ENCODE measurements around the gene EIF4A3.
"Not testable (repeated sequence)": the region's sequence is repeated elsewhere in the genome, so short reads cannot be mapped to it uniquely, and the experiment has no call there.

Gene EIF4A3

DNA sequence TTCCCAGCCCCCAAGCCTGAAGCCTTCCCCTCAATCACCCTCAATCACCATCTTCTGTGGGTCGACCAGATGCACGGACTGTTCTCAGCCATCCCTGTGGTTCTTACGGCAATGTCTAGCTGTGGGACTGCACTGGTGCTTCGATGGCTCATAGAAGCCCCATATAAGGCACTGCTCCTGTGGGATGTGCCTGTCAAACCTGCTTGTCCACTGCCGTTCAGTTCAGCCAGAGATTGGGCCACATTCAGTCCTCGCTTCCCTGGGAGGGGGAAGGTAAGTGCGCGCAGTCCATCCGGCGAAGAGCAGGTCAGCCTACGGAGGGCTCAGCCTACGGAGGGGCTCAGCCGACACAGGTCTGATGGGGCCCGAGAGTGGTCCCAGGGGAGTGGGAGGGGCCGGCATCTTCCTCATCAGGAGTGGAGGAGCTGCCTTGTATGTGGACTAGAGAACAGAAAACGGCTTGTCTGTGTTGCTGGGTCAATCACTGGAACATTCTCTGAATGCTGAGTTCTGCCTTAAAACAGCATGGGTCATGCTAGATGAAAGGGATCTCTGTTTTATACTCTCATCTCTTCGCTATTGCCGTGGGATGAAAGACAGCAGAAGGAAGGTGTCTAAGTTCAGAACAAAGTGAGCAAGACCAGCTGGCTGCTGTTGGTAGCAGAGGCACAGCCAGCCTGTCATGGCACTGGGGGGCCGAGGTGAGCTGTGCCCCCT is 23.0 kb upstream of the EIF4A3 start, which contains the start of gene CARD14:
Gene CARD14 (plus strand): TSS at position 247 of the 717 bp plus-strand sequence. CDS start 11,409 bp downstream, outside the sequence.
- DNase-seq = no peak

GRCh38 chr17:80169107-80169506 is 22.2 kb upstream of the EIF4A3 start:
- no peak for DNase-seq

- DNase-seq = no peak
These were observed 21.4 kb upstream of the EIF4A3 start for GRCh38 chr17:80168371-80168770.

DNA sequence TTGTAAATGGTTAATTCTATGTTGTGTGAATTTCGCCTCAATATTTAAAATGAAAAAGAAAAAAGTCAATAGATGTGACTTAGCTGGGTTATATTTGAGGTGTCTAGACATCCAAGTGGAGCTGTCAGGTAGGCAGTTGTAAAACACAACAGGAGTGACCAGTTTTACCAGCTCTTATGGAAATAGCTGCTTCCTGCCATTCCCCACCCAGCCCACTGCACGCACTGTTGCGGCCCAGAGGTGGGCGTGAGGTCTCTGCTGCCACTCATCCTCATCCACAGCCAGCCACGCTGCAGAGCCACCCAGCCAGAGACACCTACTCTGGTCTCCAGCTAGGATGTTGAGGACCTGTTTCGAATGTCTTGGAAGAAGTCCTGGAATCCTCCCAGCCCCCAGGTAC is 19.5 kb upstream of the EIF4A3 start:
- no peak for DNase-seq

DNA sequence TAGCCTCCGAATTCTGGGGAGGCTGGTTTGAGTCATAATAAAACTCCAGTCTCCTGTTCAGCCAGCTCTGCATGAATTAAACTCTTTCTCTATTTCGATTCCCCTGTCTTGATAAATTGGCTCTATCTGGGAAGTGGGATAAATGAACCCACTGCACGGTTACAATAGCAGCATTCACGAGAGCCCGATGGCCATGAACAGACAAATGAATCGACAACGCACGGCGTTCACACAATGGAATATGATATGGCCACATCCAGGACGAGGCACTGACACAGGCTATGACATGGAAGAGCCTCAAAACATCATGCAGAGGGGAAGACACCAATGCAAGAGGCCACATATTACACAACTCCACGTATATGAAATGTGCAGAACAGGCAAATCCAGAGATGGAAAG is 17.3 kb upstream of the EIF4A3 start:
- DNase-seq = no peak

GRCh38 chr17:80163336-80163735 is 16.4 kb upstream of the EIF4A3 start:
- no peak for DNase-seq

- DNase-seq = no peak
These were observed 13.6 kb upstream of the EIF4A3 start for GRCh38 chr17:80160536-80160935.

DNA sequence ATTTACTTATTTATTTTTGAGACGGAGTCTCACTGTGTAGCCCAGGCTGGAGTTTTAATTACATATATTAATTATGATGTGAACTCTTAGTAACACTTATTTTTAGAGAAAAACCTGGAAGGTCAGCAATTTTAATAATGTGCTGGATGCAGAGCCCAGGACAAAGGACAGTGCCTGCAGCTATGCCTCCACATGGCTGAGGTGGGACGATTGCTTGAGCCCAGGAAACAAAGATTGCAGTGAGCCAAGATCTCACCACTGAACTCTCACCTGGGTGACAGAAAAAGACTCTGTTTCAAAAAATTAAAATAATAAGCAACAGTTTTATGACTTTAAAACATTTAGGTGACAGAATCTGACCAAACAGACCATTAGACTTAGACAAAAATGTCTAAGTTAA is 11.9 kb upstream of the EIF4A3 start:
- DNase-seq = no peak

GRCh38 chr17:80155600-80155999 is 8.7 kb upstream of the EIF4A3 start:
- DNase-seq = not testable (repeated sequence)

DNA sequence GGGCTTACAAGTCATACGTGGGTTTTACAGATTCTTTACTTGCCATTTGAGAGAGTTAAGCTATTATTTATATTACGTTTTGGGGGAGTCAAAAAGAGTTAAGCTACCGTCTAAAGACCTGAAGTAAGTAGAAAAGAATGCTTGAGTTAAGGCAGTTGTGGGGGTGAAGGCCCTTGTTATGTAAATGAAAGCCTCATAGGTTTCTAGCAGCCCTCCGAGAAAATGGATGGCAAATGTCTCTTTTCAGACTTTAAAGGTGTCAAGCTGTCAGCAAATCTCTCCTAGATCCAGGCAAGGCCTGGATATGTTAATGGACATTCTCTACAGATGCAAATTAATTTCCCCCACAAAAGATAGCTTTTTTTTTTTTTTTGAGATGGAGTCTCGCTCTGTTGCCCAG is 7.2 kb upstream of the EIF4A3 start:
- DNase-seq = no peak

DNA sequence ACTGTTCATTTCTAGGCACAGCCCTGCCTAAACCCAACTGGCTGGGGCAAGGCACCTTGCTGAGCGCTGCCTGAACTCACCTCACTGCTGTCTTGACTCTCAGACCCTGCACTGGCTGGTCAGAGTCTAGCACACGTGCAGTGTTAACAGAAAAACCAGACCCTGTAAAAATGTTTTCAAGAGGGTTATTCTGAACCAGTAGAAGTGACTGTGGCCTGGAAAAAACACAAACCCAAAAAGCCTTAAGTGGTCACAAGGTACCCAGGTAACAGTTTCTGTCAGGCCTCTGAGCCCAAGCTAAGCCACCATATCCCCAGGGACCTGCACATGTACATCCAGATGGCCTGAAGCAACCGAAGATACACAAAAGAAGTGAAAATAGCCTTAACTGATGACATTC is 6.1 kb upstream of the EIF4A3 start:
- no peak for DNase-seq

GRCh38 chr17:80152081-80152702 is 5.3 kb upstream of the EIF4A3 start:
- DNase-seq = no peak

DNA sequence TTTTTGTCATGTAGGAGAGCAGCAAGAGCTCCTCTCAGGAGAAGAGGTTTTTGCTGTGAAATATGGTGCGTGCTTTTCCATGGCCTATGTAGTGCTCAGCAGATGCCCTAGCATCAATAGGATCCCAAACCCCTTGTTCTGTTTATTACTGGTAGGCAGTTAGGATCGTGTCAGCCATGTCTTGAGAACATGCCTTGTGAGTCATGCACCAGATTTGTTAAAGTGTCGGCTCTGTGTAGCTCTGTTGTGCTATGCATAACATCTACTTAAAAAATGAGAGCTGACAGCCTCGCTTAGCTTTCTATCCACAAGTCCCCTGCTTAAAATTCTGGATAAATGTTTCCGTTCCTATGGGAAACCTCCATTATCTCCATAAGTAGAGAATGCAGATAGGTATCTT is 4.4 kb upstream of the EIF4A3 start:
- DNase-seq = no peak

DNA sequence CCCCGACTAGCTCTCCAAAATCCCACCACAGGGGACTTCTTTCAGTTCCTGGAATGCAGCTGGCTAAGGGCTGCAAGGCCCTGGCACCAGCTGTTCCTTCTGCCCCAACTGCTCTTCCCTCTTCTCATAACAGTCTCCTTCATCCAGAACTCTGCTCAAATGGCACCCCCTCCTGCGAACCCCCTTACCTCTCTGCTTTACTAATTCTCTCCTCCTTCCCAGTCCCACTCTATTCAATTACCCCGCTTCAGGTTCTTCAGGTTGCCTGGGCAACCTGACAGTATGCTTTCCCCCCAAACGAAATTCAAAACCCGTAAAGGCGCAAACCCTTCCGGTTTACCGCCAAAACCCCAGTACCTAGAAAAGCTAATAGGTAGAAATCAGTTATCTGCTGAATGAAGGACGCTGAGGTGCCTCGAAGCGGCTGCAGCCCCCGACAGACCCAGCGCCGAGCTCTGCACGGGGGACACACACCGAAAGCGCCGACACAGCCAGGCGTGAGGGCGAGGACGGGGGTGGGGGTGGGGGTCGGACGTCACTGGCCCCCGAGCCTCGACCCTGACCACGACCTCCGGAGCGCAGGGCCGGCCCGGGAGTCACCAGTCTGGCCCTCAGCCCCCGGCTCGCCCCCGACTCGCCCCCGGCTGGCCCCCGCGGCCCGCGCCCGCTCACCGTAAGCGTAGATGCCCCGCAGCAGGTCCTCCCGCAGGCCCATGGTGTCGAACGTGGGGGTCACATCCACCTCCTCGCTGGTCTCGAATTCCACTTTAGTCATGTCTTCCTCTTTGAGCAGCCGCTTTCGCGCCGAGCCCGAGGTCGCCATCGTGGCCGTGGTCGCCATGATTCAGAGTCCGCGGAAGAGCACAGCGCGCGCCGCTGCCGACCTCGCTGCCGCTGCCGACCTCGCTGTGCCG is 550 bp downstream of the EIF4A3 start:
- DNase-seq = peak; percentile 13

- no peak for DNase-seq
These were observed 1.6 kb downstream of the EIF4A3 start for GRCh38 chr17:80145076-80146075.

DNA sequence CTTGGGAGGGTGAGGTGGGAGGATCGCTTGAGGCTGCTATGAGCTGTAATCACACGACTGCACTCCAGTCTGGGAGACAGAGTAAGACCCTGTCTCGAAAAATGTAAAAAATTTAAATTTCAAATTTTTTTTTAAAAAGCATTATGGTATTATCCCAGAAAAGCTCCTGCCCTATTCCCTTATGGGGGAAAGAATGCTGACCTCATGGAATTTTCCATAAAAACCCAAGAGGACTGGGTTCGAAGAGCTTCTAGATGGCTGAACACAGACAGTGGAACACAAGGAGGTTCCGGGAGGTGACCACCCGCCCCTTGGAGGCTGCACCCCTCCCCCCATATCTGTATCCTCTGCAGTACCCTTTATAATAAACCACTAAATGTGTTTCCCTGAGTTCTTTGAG is 4.0 kb downstream of the EIF4A3 start:
- DNase-seq = no peak

GRCh38 chr17:80141463-80142165 is 5.3 kb downstream of the EIF4A3 start:
- DNase-seq = no peak

- DNase-seq = no peak
These were observed 8.0 kb downstream of the EIF4A3 start for GRCh38 chr17:80138856-80139426.

- DNase-seq = no peak
These were observed 9.8 kb downstream of the EIF4A3 start for GRCh38 chr17:80137131-80137530.

- DNase-seq = no peak
These were observed 13.3 kb downstream of the EIF4A3 start for GRCh38 chr17:80133626-80133970.

DNA sequence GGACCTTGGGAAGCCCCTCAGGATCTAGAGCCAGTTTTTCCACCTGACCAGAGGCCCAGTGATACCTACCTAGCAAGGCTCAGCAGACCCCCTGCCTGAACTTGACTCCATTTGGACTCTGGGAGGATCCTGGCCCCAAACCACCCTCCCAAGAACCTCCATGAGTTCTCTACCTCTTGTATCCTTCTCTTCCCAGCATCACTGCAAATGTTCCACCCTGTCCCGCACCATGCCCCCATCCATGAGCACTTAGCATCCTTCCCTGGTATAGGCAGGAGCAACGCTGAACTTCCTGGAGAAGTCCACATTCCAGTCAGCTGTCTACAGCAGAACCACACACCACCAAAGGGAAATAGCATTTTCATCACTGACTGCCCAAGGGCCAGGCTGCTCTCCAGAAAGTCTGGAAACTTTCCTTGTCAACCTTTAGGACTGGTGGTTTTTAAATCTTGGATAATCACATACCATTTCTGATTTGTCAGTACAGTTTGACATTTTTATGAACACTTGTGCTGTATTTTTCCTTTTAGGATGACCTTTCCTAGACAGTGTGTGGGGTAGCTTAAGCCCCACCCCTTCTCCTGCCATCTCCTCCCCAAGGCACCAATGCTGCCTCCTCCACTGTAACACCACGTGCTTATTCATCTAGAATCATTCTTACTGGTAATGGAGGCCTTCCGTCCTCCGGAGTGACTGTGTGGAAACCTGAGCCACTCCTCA is 13.9 kb downstream of the EIF4A3 start:
- no peak for DNase-seq
